NCI-H345 treated with DMSO at 0.1 percent for 48 hours (cell line): ENCODE results near the gene ANO8.
"Not testable (repeated sequence)": the region's sequence is repeated elsewhere in the genome, so short reads cannot be mapped to it uniquely, and the experiment has no call there.

ENCODE experiments used
- DNase-seq: peaks from one replicate; lab custom pipeline; 2025; ENCODE audit not compliant: unreplicated experiment; lab: John Stamatoyannopoulos, UW

Gene ANO8

GRCh38 chr19:17311455-17312188, 23.0 kb downstream of the ANO8 start:
- DNase-seq: no peak

- no peak for DNase-seq
These were observed 24.6 kb downstream of the ANO8 start for GRCh38 chr19:17309965-17310461.

GRCh38 chr19:17309198-17309964, 25.3 kb downstream of the ANO8 start, which contains the start of gene DDA1:
Gene DDA1 (plus strand): TSS chr19:17309563. CDS start chr19:17309655, 92 bp downstream.
- DNase-seq: peak; percentile 93

GRCh38 chr19:17307876-17308377, 26.7 kb downstream of the ANO8 start:
- no peak for DNase-seq

GRCh38 chr19:17306285-17306714, 28.4 kb downstream of the ANO8 start:
- no peak for DNase-seq

- DNase-seq: peak; percentile 96
These were observed 29.0 kb downstream of the ANO8 start, which contains the start of gene MRPL34 for GRCh38 chr19:17305517-17306284. Gene MRPL34 (plus strand): TSS chr19:17305872. CDS start chr19:17305893, 21 bp downstream.

DNA sequence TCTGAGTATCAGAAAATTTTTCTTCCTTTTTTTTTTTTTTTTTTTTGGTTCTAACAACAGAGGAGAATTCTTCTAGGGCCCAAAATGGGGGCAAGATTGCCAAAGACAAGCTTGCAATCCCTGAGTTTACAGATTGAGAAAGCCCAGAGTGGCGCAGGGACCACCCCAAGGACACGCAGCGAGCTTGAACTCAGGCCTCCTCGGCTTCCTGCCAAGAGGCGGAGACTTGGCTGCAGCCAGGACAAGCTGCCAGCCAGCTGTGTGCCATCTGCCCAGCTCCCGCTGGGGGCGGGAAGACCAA, 29.5 kb downstream of the ANO8 start:
- no peak for DNase-seq

GRCh38 chr19:17304386-17305215, 30.1 kb downstream of the ANO8 start:
- no peak for DNase-seq

DNA sequence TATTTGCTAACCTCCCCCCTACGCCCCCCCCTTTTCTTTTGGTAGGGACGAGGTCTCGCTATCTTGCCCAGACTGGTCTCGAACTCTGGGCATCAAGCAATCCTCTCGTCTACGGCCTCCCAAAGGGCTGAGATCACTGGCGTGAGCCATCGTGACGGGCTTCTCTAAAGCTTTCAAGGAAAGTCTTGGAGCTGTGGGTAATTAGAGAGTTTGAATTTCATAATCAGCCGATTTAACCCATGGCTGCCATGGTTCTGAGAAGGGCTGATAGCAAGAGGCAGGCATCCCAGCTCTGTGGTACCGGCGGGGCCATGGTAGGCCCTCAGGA, 30.8 kb downstream of the ANO8 start:
- DNase-seq: no peak

GRCh38 chr19:17303167-17303939, 31.3 kb downstream of the ANO8 start, which contains the start of gene ABHD8:
Gene ABHD8 (minus strand): TSS chr19:17303425. CDS start chr19:17301616, 1,809 bp downstream.
- DNase-seq: peak; percentile 83

GRCh38 chr19:17302391-17303166, 32.1 kb downstream of the ANO8 start:
- DNase-seq: no peak

- no peak for DNase-seq
These were observed 33.5 kb downstream of the ANO8 start for GRCh38 chr19:17300992-17301619.

- no peak for DNase-seq
These were observed 37.7 kb downstream of the ANO8 start for GRCh38 chr19:17296976-17297375.

GRCh38 chr19:17296273-17296672, 38.4 kb downstream of the ANO8 start:
- no peak for DNase-seq

DNA sequence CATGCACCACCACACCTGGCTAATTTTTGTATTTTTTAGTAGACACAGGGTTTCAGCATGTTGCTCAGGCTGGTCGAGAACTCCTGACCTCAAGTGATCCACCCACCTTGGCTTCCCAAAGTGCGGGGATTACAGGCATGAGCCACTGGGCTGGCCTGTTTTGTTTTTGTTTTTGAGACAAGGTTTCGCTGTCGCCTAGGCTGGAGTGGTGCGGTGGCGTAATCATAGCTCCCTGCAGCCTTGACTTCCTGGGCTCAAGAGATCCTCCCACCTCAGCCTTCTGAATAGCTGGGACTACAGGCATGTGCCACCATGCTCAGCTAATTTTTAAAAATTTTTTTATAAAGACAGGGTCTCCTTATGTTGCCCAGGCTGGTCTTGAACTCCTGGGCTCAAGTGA, 39.1 kb downstream of the ANO8 start:
- not testable (repeated sequence) for DNase-seq

GRCh38 chr19:17294051-17294891, 40.4 kb downstream of the ANO8 start:
- no peak for DNase-seq

DNA sequence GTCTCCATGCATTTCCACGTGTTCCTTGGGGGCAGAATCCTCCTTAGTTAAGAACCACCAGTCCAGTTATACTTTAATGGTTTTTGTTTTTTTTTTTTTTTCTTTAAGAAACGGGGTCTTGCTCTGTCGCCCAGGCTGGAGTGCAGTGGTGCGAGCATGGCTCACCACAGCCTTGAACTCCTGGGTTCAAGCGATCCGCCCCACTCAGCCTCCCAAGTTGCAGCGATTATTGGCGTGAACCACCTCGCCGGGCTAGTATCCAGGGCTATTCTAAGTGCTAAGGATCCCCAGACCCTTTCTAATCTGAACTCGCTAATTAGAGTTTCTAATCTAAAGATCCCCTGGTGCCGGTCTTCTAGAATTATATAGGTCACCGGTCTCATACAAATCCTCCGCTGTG, 41.0 kb downstream of the ANO8 start:
- DNase-seq: no peak
